Activated T-cell treated with anti-CD3 and anti-CD28 coated beads, Interleukin-2, amount 50 U/mL, for 4 hours (primary cell): ENCODE results near the gene GRK6. TPM values are rescaled to one million over a fixed set of nuclear protein-coding genes. Genes with fewer than 3 reads are reported as not detected.

Source experiments
- ATAC-seq, 2 donors: fragments of 200-7000 bp; cut with Tn5 transposase; one replicate each; pipeline ENCODE4 v1.10.0; 2021
- DNase-seq: peaks from one replicate; pipeline ENCODE4 v3.0.0-alpha.2; 2020
- H3K27me3 Mint-ChIP-seq: one replicate; pipeline ENCODE4 v1.8.0; 2021; ENCODE audit warnings: low read depth, mixed read lengths
- H3K36me3 Mint-ChIP-seq: one replicate; pipeline ENCODE4 v1.8.0; 2022; ENCODE audit warnings: mixed read lengths; ENCODE audit not compliant: insufficient read depth
- H3K4me1 Mint-ChIP-seq: one replicate; pipeline ENCODE4 v1.8.0; 2021; ENCODE audit warnings: low read depth, mixed read lengths
- H3K4me3 Mint-ChIP-seq: one replicate; pipeline ENCODE4 v1.8.0; 2021; ENCODE audit warnings: mild to moderate bottlenecking, moderate library complexity, mixed read lengths
- H3K9me3 Mint-ChIP-seq: one replicate; pipeline ENCODE4 v1.8.0; 2021; ENCODE audit warnings: mixed read lengths
- total RNA-seq, 3 donors: library from RNA; stranded (reverse); gene quantifications; one replicate each; pipeline ENCODE4 v1.2.1, GENCODE V29; 2021

GRK6 gene
- total RNA-seq, 3 donors from 2014 or later = 140 to 163 (median 158) TPM

DNA sequence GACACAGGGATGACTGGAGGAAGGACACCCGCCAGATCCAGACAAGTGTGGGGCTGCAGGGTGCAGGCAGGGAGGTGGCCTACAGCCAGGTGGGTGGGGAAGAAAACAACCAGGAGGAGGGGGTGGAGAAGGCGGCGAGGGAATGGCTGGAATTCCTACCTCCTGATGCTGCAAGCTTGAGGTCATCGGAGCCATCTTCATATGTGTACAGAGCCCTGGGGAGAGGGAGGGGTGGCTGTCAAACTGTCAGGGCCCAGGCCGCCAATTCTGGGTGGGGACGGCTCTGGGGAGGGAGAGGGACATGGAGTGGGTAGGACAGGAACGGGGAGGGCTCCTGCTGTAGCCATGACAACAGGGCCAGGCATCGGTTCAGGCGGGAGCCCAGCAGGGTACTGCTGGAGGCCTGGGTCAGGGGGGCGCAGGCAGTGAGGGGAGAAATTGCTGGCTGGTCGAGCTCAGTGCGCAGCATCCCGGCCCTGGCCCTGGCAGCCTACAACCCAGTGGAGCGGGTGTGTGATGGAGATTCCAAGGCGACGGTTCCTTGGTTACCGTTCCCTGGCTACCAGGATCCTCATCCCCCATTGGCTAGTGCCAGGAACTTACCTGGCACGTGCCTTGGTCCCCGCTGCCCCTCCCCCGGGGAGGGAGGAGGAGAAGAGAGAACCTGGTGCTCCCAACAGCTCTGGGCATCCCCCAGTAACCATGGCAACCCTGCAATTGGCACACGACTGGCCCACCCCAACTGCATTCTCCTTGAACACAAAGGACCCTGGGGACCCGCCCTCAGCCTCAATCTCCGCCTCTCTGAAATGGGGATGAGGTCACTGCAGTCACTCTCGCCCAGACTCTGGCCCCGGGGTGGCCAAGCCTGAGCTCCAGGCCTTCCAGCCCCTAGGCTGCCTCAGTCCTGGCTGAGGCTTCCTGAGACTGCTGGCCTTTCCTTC, 42.5 kb downstream of the GRK6 start:
- Mint-ChIP-seq H3K4me3 (no peak overlapping the region), H3K9me3 (peaks cover 3% of the 10 kb centered on the region), H3K36me3 (peaks cover 2% of the 10 kb centered on the region), H3K4me1 (peaks cover 8% of the 10 kb centered on the region), H3K27me3 (peaks cover 4% of the 10 kb centered on the region)
- DNase-seq = no peak
- ATAC-seq = no peak

DNA sequence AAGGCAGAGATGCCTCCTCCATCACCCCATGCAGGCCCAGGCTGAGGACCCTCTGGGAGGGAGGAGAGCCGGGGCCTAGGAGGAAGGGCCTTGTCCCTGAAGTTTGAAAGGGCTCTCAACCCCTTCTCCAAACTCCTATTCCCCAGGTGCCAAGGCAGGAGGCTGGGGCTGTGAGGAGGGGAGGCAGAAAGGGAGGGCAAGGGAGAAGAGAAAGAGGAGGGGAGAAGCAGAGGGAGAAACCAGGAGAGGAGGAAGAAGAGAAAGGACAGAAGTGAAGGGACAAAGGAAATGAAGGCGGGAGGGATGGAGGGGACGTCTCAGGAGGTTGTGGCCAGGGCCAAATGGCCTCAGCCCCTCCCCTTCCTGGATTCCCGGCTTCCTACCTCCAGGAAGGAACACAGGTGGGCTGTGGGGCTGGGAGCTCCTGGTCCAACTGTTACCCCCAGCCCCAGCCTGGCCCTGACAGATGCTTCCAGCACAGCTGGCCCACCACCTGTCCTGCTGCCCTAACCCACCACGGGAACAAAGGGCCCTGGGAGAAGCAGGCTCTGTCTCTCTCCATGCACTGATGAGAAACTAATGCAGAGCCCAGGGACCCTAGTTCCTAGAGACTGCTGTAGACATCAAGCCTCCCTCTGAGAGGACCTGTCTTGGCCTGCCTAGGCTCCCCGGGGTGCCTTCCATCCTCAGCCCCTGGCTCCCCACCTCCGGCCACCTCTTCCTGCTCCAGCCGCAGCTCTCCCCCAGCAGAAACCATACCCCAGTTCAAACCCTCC, 43.5 kb downstream of the GRK6 start:
- H3K36me3 Mint-ChIP-seq = peaks cover 2% of the 10 kb centered on the region
- peaks cover 3% of the 10 kb centered on the region for H3K9me3 Mint-ChIP-seq
- peaks cover 12% of the 10 kb centered on the region for H3K4me1 Mint-ChIP-seq

DNA sequence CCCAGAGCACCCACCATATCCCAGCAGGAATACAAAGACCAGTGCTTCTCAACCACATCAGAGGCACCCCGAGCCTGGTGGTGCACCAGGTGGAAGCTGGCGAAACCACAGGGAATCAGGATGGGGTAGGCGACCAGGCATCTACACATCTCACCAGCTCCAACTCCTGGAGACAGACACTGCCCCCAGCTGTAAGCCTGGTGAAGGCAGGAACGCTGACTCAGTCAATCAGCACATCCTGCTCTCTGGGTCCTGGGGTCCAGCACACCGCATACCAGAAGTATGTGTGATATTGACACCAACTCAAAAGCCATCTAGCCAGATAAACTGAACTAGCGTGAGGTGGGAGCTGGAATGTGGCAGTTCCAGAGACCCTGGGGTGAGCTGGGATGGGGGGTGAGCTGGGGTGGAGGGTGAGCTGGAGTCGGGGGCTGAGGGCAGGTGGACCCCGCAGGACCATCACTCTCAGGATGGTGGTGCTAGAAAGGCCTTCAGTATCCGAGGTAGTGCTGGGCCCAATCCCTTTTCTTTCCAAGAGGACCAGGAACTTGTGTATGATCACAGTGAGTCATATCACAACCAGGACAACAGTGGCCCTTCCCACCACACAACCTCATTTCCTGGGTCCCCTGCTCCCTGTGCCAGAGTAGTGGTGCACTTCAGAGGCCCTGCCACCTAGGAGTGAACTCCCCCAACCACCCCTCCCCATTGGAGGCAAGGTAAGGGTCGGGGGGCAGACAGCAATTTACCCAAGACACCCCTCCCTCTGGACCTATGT, 44.5 kb downstream of the GRK6 start:
- H3K27me3 Mint-ChIP-seq = peaks cover 8% of the 10 kb centered on the region
- no peaks in the 10 kb centered on the region for H3K36me3 Mint-ChIP-seq
- H3K4me1 Mint-ChIP-seq = peaks cover 20% of the 10 kb centered on the region
- H3K9me3 Mint-ChIP-seq = no peaks in the 10 kb centered on the region
- H3K4me3 Mint-ChIP-seq = peak overlapping the region; percentile 21
- no peak for ATAC-seq
- no peak for DNase-seq

More for the DNA sequence above, 43.5 kb downstream of the GRK6 start:
- DNase-seq (no peak), ATAC-seq (no peak)
- Mint-ChIP-seq H3K27me3 (peaks cover 8% of the 10 kb centered on the region), H3K4me3 (no peak overlapping the region)

DNA sequence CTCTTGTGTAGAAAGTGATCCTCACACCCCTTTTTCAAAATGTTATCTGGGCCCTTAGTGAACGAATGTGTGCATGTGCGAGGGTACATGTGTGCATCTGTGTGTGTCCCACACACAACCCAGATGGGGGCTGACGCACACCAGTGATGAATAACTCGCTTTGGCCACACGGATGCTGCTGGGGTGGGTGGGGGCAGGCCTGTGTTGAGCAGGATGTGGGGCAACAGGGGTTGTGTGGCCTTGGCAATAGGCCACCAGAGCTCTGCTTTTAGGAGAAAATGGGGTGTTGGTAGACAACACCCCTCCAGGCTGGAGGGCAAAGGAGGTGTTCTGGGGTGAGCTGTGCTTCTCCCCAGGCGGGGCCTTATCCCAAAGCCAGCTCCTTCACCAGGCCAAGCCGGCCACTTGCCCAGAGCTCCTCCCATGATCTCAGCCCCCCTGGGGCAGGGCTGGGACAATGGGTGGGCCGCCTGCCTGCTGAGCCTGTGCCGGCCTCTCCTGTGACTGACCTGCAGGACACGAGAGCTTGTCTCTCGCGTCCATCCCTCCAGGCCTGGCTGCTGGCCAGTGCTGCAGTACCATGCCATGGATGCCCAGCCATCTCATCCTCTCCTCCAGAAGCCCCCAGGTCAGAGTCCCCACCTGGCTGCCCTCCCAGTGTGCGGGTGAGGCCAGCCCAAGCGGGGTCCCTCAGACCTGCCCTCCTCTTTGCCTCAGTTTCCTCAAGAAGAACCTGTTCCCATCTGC, 45.3 kb downstream of the GRK6 start:
- Mint-ChIP-seq H3K4me3 (peak overlapping the region; percentile 52), H3K27me3 (peaks cover 8% of the 10 kb centered on the region), H3K36me3 (no peaks in the 10 kb centered on the region), H3K9me3 (no peaks in the 10 kb centered on the region), H3K4me1 (peaks cover 24% of the 10 kb centered on the region)
- DNase-seq = no peak
- ATAC-seq = peak; percentile 8 to 51

DNA sequence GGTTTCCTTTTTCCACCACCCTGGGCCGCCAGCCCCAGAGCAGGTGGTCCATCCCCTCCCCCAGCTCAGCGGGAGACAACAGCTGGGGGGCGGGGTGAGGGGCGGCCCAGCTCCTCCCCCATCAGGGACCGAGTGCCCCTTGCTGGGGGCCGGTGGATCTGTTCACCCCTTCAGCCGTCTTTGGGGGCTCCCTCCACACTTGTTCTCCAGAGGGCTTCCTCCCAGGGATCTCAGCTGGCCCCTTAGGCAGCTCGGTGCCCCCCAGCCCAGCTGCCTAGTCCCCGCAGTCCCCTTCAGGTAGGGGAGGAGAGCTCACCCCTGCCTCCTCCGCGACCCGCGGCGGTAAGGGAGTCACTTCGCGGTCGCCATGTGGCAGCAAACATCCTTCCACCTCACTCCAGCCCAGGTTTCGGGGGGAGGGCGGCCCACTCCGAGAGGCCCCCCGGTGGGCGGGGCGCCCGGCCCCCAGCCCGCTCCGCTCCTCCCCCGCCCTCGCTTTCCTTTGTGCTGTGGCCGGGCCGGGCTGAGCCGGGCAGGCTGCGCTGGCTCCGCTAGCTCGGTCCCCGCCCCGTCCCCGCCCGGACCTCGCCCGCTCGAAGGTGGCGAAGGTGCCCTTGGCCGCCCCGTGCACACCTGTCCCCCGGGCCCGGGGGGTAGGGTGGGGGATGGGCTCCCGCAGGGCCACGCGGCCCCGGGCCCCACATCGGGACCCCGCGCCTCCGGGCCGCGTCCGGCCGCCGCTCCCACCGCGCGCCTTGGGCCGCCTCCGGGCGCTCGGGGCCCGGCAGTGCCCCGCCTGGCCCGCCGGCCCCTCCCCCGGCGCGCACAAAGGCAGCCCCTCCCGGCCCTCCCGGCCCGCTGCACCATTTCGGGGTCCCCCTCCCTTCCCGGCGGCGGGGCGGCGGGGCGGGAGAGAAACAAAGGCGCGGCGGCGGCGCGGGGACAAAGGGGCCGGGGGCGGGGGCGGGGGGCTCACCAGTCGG, 46.3 kb downstream of the GRK6 start:
- ATAC-seq = peak; percentile 61 to 68
- DNase-seq = peak; percentile 51
- Mint-ChIP-seq H3K9me3 (no peaks in the 10 kb centered on the region), H3K4me3 (peak overlapping the region; percentile 72), H3K27me3 (peaks cover 8% of the 10 kb centered on the region), H3K4me1 (peaks cover 24% of the 10 kb centered on the region), H3K36me3 (no peaks in the 10 kb centered on the region)

DNA sequence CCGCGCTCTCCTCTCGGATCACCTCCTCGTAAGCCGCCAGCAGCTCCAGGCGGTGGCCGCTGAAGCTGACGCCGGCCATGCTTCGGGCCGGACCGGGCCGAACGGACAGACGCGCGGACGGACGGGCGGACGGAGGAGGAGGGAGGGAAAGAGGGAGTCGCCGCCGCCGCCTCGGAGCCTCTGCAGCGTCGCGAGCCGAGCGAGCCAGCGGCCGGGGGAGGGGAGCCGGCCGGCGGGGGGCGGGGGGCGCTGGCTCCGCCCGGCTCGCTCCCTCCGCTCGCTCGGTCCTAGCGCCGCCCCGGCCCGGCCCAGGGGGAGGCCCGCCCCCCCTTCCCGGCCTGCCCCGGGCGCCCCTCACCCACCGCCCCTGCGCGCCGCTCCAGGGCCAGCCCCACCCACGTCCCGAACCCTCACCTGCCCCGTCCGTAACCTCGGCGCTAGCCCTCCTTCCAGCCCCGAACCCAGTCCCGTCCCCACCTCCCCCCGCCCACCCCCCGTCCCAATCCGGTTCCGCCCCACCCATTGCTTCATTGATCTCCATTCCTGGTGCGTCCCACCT, 47.0 kb downstream of the GRK6 start, which contains the start of gene DBN1:
Gene DBN1, minus strand, starts transcription at position 192 of the 559 bp plus-strand sequence. Its CDS starts 113 bp downstream, at position 79.
- no peak for DNase-seq
- peaks cover 8% of the 10 kb centered on the region for H3K27me3 Mint-ChIP-seq
- no peaks in the 10 kb centered on the region for H3K36me3 Mint-ChIP-seq
- H3K4me1 Mint-ChIP-seq = peaks cover 24% of the 10 kb centered on the region
- H3K9me3 Mint-ChIP-seq = no peaks in the 10 kb centered on the region
- peak within 1 kb of the TSS; percentile 72 for H3K4me3 Mint-ChIP-seq
- peak; percentile 50 to 52 for ATAC-seq

DNA sequence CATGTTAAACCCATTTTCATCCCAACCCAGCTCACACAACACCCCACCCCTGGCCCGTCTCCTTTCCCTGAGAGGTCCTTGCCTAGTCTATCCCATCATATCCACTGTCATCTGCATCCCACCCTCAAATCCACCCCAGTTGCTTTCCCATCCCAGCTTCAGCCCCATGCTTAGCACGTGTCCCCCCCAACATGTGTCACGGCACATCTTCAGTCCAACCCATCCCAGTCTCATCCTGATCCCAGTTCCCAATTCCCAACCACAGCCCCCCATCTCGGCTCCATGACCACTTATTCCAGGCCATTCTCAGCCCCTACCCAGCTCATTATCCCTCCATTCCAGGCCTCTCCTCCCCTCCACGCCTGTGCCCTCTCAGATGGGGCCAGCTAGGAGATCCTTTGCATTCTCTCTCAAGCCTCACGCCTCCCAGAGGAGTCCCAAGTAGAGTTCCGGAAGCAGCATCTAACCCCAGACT, 47.6 kb downstream of the GRK6 start:
- ATAC-seq = no peak
- peak overlapping the region; percentile 64 for H3K4me3 Mint-ChIP-seq
- no peak for DNase-seq
- peaks cover 8% of the 10 kb centered on the region for H3K27me3 Mint-ChIP-seq
- H3K36me3 Mint-ChIP-seq = no peaks in the 10 kb centered on the region
- peaks cover 30% of the 10 kb centered on the region for H3K4me1 Mint-ChIP-seq
- no peaks in the 10 kb centered on the region for H3K9me3 Mint-ChIP-seq

DNA sequence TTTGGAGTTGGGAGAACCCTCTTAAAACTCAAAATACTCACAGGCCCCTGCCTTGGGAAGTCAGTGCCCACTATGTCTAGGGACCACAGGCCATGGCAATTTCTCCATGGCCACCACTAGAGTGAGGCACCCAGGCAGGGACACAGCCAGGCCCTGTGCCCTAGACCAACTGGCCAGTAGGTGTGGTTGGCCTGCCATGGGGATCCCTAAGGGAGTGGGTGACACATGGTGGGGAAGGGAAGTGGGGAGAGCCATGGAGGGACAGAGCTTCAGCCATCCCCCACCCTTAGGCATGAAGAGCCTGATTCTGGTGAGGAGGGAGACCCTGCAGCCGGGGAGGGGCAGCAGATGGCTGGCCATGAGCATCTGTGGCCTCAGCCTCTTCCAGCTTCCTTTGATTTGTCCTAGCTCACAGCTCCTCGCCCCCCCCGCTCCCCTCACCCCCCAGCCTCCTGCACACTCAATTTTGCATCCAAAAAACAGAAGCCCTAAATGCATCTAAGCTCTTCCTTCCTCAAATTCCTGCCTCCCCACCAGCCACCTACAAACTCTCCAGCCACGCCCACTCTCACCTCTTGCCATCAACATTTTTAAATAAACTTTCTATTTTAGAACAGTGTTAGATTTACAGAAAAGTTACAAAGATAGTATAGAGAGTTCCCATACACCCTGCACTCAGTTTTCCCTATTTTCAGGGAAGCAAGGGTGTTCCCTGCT, 48.5 kb downstream of the GRK6 start:
- Mint-ChIP-seq H3K27me3 (peaks cover 8% of the 10 kb centered on the region), H3K9me3 (no peaks in the 10 kb centered on the region), H3K4me3 (peak overlapping the region; percentile 64), H3K4me1 (peaks cover 38% of the 10 kb centered on the region), H3K36me3 (no peaks in the 10 kb centered on the region)
- ATAC-seq (no peak), DNase-seq (no peak)

DNA sequence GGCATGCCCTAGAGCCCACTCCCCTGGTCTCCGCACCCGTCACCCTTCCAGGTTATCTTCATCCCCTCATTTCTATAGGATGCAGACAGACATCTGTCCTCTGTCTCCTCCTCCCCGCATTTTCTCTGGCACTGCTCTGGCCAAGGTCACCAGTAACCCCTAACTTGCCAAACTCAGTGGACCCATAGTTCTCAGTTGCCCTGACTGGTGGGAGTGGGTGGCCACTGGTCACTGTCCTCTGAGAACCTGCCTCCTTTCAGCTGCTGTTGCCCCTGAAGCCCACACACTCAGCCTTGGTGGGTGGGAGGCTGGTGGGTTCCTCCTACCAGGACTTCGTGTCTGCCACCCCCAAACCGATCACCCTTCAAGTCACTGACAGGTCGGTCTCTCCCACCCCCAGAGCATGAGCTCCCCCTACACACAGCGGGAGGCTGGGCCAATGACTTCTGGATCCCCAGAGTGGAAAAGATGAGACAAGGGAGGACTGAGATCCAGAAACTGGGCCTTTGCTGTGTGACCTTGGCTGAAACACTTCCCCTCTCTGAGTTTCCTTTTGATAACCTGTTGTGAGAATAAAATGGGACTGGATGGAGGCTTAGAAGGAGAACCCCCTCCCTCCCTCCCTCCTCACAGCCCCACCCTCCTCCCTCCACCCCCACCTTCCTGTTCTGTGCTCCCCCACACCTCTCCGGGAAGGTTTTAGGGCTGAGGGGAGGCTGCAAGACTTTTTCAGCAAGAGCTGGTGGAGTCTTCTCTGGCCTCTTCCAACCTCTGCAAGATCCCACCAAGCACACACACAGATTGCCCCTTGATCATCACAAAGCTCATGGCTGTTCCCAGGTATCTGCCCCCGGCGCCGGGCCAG, 49.3 kb downstream of the GRK6 start:
- H3K9me3 Mint-ChIP-seq = no peaks in the 10 kb centered on the region
- no peak for DNase-seq
- H3K4me3 Mint-ChIP-seq = no peak overlapping the region
- peaks cover 38% of the 10 kb centered on the region for H3K4me1 Mint-ChIP-seq
- peaks cover 8% of the 10 kb centered on the region for H3K27me3 Mint-ChIP-seq
- ATAC-seq = no peak
- H3K36me3 Mint-ChIP-seq = no peaks in the 10 kb centered on the region

DNA sequence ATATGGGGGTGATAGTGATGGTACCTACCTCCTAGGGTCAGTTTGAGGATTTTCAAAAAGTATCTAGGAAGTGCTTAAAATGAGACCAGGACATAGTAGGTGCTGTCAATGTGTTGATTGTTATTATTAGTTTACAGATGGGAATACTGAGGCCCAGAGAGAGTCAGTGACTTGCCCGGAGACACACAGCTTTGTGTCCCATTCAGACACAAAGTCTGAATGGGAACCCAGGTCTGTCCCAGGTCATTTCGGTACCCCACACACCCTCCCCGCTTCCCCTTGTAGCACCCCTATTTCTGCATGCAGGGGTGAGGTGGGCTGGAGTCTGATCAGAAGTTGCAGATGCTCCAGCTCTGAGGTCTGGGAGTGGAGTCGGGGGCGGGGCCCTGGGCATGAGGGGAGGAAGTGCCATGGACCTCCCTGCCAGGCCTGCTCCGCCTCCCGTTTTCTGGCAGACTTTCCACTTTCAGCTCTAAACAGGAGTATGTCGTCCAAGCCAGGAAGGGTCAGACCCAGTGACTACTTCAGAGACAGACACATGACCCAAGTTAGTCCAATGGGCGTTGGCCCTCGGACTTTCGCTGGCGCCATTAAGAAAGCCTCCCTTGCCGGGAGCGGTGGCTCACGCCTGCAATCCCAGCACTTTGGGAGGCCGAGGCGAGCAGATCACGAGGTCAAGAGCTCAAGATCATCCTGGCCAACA, 50.2 kb downstream of the GRK6 start:
- Mint-ChIP-seq H3K36me3 (no peaks in the 10 kb centered on the region), H3K4me1 (peaks cover 38% of the 10 kb centered on the region), H3K27me3 (peaks cover 8% of the 10 kb centered on the region), H3K4me3 (no peak overlapping the region), H3K9me3 (no peaks in the 10 kb centered on the region)
- ATAC-seq = no peak
- DNase-seq = no peak
